ENCODE measurements around the gene LTA4H.

The LTA4H gene

DNA sequence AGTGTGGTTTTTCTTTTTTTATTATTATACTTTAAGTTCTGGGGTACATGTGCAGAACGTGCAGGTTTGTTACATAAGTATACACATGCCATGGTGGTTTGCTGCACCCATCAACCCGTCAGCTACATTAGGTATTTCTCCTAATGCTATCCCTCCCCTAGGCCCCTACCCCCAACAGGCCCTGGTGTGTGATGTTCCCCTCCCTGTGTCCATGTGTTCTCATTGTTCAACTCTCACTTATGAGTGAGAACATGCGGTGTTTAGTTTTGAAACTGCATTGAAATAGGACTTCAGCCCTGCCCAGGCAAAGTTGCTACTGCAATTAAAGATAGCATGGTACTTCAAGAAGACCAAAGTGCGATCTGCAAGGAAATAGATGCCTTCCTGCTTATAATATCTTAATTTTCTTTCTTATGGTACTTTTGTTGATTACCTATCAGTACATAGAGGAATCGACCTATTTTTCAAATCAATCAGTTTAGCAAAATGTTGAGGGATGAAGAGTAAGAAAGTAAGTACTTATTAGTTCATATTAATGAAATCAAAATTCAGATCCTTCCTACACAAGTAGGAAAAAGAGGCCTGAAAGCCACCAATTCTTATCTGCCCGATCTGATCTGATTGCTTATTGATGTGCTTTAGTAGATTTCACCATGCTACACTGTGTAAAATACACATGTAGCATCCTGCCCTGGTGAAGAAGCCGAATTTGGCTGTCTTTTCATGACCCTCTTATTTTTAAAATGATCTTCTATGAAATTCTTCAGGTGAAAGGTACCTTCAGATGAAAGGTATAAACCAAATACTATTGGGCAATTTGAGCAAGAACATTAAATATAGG is 1.6 kb downstream of the LTA4H start:
- DNase-seq = peak in 1 of 2 experiments; percentile 19

DNA sequence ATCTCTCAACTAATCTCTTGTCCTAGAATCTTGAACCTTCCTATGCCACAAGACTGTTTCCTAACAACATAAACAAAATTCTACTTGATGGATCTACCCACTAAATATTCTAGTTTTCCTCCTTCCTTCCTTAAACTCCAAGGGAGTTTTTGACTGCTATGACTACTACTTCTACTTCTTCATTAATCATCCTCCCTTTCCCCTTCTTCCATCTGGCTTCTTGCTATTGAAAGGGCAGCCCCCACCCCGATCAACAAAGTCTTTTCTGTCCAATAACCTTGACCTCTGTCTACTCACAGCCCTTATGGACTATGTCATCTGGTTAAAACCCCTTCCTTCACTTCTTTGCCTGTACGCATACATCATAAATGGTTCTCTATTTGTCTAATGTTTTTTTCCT is 5.6 kb downstream of the LTA4H start:
- DNase-seq = peak; percentile 9 to 19

DNA sequence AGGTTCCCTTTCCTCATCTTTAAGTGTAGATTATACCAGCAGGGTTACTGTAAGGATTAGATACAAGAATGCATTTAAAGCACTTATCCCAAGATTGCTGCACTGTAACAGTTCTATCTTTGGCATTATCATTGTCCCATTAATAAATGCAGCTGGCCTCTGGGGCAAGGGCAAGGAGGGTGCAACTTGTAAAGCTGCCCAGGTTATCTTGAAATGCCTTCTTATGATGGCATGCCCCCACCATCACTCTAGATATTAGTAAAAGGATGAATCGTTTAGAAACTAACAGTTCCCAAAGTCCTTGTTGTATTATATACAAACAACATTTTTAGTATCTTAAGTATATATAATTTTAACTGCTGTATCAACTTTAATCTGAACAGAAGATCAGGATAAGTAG is 6.8 kb downstream of the LTA4H start:
- DNase-seq = no peak

DNA sequence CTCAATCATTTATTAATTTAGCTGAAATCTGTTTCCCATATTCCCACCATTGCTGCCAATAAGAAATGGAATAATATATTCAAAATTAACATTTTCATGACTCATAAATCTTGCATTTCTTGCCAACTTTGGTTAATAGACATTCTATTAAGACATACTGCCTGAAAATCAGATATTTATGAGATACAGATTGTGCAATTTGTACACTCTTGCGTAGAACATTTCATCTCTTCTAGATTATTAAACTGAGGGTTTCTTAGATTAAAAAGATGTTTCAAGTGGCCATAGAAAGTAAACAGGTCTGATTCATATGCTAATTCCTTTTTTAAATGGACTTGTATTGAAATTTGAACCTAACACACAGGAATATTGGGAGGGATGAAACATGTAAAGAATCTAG is 9.1 kb downstream of the LTA4H start:
- no peak for DNase-seq

DNA sequence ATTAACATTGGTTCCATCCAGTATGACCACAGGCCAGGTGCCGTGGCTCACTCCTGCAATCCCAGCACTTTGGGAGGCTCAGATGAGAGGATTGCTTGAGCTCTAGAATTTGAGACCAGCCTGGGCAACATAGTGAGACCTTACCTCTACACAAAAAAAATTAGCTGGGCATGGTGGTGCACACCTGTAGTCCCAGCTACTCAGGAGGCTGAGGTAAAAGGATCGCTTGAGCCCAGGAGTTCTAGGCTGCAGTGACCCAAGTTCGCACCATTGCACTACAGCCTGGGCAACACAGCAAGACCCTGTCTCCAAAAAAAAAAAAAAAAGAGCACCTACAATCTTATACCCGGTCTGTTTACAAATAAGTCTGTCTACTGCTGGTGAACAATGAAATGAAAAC is 9.9 kb downstream of the LTA4H start:
- no peak for DNase-seq

DNA sequence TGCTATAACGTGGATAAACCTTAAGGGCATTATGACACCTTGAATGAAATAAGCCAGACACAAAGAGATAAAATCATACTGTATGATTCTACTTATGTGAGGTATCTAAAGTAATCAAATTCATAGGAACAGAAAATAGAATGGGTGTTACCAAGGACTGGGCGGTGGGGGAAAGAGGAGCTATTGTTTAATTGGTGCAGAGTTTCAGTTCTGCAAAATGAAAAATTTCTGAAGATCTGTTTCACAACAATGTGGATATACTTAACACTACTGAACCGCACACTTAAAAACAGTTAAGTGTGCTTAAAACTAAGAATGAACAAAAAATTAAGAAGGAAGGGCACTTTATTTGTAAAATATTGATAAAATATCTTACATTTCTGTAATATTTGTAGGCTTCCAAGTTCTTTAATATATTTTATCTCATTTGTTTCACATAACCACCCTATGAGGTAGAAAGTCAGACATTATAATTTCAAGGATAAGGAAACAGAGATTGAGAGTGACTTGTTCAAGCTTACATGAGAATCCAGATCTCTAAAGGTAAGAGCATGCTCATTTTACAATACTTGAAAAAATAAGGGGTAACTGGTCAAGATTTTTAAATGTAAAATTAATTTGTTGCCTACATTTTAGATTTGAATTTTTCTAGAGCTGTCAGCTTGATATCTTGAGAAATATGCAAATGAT is 14.9 kb downstream of the LTA4H start:
- no peak for DNase-seq

DNA sequence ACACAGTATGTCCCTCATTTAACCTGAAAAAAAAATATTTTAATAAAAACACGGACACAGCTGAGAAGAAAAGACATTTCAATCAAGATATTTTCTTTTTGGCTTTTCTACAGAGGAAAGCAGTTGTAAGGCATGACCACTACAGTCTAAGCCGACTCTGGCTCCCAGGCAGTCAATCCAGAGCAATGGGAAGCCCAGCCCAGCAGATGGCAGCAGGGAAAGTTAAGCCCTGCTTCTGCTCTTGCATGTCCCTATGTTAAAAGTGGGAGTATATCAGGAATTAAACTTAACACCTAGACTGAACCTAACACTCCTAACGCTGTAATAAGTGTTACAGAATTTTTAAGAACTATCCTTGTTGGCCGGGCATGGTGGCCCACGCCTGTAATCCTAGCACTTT is 19.7 kb downstream of the LTA4H start:
- DNase-seq = peak; percentile 18 to 46

DNA sequence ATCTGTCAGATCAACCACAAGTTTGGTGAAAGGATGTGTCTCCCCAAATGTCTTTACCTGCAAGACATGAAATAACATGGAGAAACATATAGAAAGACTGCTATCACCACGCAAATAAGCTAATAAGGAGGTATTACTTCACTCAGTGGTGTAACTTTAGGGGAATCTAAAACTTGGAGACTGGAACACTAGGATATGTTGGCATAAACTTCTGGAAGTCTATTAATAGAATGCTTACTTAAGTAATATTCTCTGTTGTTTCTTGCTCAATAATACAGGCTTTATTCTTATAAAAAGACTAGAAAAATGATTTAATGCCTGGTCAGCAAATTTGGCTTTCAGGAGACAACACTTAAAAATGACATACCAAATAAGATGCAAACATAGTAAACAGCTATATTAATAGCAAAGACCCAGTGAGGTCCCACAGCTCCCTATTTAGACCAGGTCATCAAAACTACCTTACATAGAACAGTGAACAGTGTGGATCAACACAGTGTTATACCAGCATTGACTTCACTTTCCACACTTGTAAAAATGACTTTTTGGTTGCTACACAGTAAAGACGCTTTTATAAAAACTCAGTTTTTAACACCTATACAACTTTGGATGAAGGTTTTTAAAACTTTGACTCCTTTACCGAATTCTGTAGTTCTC is 20.3 kb downstream of the LTA4H start:
- no peak for DNase-seq

DNA sequence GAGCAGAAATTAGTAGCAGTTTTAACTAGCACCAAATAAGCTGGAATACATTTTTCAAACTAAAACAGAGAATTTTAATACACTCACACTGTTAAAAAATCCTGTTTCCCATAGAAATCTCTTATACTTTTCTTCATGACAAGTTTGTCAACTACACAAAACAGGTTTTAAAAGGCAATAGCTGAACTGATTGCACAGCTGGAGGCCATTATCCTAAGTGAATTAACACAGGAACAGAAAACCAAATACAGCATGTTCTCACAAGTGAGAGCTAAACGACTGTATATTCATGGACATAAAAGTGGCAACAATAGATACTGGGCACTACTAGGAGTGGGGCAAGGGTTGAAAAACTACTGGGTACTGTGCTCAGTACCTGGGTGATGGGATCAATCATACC is 27.7 kb downstream of the LTA4H start:
- DNase-seq = no peak

DNA sequence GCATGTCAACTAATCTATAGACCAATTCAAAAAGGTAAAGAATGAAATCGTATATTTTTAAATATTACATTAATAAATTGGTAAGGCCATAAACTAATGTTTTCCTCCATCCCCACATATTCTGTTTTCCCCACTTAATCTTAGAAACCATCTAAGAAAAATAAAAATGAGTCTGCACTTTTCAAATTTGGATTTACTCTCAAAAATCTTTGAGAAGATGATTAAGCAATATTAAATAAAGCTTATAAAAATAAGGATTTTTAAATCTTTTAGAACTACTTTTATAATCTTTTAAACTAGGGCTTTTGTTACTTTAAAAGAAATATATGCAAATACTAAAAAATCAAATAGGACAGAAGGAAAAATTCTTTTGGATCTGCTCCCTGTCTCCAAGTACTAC is 28.7 kb downstream of the LTA4H start:
- no peak for DNase-seq

DNA sequence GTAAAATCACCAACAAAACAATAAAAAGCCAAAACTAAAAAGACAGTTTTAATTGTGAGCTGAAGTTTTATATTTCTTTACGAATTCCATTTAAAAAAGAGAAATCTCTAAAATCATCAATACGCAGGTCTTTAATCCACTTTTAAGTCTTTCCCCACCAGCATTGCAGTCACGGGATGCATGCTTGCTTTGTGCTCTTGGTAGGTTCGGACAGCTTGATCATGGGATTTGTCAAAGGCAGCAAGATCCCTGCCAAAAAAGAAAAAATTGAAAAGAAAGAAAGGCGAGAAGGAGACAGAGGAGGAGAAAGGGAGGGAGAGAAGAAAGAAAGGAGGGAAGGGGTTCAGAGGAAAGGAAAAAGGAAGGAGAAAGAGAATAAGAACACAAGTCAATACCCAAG is 34.5 kb downstream of the LTA4H start:
- no peak for DNase-seq

DNA sequence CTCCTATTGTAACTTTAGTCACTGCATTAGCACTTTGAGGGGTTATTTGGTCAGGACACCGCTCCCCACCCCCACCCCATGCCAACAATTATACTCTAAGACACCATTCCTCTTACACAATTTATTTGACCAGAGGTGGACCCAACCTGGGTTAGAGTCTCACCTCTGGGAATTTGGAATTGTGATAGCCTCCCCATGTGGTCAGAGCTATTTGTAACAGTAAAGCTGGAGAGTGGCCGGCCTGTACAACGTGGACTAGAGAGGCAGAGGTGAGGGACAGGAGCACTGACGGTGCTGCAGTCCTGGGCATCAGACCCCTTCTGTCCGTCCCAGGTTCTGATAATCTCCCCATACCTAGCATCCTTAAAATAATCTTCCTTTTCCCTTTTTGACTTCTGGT is 35.9 kb downstream of the LTA4H start:
- no peak for DNase-seq

DNA sequence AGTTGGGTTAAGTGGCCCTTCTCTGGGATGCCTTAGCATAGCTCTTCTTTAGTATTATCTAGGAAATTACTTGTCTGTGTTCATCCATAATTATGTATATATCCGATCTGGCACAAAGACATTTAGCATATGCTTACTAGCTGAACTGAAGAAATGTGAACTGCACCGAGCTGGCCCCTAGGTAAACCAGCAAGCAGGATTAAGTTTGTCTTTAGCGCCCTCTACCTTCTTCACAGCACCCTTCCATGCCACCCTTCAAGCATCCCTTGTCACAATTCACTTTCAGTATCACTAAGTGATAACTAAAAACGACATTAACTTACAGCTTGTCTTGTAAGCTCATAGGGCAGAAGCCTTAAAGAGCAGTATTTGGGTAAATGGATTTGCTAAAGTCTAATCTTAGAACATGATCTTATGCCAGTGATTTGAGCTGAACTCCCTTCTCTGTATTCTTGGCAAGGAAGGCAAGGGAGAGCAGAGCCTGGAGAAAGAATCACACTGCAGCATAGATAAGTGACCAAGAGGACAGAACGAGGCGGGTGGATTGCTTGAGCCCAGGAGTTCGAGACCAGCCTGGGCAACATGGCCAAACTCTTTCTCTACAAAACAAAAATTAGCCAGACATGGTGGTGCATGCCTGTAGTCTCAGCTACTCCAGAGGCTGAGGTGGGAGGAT is 36.6 kb downstream of the LTA4H start:
- peak; percentile 90 for DNase-seq

DNA sequence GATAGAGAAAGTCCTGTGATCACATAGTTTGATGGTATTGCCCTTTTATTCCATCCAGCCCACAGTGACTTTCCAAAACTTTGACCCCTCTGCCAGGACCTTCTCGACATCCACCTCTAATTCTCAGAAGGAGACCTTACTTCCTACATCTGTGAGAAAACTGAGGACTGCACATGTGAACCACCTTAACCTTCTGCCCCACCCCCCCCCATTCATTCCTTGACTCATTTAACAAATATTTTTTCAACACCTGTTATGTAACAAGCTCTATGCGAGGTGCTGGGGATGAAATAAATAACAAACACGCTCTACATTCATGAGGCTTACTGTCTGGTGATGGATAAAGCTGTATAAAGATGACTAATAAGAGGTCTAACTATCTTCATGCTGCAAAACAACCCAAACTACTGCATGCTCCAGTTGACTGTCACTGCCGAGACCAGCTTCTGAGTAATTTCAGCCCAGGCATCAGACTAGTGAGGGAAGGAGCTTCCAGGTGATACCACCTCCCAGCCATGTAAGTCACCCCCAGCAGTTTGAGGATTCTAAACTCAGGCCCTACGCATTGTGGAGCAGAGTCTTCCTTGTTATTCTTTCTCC is 37.4 kb downstream of the LTA4H start:
- no peak for DNase-seq

DNA sequence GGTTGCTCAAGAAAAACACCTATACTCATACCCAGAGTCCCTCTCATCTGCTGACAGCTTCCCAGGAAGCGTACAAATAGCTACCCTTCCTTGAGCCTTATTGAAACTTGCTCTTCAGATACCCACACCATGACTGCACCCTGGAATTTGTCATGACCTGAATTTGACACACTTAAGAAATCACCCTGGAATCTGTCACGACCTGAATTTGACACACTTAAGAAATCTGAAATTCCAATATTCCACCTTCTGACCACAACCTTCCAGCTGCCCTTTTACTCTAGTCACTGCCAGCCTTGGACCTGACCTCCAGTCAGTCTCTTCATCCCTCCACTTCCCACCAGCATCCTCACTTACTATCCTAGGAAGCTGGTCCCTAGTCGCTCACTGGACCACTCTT is 38.1 kb downstream of the LTA4H start:
- no peak for DNase-seq

DNA sequence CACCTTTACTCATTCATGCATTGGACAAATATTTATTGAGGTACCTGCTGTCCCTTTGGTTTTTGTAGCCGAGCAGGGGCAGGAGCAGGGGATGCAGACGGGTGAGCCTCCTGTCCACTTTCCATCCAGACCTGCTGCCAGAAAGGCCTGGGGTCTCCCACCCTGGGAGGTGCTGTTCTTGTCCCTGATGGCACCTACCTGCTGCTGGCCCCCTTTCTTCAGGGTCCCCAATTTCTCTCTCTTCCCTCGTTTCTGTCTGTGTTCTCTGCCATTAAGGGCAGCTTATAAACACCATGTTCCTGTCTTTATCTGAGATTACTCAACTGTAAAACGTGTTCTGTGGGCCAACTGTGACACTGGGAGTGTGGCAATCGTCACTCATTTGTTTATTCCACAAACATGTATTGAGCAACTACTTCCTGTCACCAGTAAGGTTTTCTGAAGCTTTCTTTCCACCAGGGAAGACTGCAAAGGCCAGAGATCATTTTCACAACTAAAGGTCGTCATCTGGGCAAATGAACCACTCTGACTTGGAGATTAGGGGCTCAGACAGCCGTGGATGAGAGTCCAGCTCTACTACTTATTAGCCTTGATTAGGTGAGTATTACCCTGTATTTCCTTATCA is 39.2 kb downstream of the LTA4H start, which contains the start of gene HAL:
Gene HAL, minus strand, starts transcription at position 311 of the 625 bp plus-strand sequence. CDS start 434 bp downstream, outside the sequence.
- DNase-seq = no peak

DNA sequence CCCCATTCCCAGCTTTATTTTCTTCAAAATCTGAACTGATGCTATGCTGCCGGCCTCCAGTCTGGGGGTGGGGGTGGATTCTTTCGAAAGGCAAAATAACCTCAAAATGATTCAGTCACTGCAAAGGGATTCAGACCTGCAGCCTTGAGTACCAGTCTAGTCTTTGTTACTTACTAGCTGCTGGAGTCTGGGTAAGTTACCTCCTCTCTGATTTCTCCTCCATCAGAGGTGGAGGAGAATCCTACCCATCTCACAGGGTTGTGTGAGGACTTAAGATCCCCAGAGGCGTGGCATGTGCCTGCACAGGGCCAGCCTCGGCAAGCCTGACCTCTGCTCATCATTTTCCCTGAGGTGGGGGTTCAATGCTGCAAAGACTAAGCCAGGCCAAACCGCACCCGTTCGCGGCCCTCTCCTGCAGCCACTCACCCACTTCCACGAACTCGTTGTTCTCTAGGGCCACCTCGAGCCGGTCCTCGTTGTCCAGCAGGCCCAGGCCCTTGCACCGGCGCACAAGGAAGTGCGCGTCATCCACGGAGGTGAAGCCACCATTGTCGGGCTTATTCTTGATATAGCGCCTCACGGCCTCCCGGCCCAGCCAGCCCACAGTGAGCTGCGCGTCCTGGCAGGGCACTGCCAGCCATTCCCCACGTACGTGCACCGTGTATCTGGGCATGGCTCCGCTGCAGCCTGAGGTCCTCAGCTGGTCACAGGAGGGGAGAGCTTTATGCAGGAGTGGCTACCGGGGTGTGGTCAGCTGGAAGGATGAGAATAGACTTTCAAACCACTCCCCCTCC is 40.0 kb downstream of the LTA4H start:
- DNase-seq = no peak

DNA sequence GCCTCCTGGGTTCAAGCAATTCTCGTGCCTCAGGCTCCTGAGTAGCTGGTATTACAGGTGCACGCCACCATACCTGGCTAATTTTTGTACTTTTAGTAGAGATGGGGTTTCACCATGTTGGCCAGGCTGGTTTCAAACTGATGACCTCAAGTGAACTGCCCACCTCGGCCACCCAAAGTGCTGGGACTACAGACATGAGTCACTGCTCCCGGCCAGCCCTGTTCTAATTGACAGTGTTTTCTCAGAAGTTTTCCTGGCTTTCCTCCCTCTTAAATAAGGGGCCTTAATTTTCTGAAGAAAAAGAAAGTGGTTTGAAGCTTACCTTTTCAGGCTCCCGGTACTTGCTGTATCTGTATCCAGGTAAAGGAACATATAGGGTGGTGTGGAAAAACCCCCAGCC is 40.9 kb downstream of the LTA4H start:
- DNase-seq = no peak

DNA sequence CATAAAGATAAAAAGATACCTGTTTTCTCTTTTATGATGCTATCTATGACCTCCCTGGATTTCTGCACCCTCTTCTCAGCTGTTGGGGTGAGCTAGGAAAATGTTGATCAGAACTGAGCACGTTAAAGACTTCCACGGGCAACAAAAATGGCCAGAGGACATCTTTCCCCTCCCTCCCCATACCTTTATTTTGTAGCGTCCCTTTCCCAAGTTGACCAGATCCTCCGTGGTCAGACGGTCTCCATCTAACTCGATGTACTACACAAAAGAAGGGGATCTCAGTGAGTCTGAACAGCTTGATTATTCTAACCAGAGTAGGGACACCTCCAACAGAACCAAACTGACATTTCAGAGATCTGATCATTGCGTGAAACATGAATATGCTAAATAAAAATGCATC is 41.5 kb downstream of the LTA4H start:
- DNase-seq = no peak

DNA sequence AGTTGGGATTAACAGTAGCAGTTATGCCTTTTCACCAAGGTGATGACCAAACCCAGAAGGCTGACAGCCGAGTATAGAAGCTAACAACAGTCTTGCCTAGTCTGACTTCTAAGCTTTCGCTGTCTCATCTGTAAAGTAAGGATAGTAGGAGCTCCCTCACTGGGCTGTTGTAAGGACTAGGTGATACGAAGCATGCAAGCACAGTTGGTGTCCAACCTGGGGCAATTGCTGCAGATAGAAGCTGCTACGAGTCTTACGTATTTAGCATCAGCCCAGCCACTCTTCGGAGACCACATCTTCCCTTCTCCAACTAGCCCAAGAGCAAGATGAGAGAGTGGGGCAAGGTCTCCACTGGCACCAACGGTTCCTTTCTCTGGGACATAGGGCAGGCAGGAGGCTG is 45.3 kb downstream of the LTA4H start:
- no peak for DNase-seq

DNA sequence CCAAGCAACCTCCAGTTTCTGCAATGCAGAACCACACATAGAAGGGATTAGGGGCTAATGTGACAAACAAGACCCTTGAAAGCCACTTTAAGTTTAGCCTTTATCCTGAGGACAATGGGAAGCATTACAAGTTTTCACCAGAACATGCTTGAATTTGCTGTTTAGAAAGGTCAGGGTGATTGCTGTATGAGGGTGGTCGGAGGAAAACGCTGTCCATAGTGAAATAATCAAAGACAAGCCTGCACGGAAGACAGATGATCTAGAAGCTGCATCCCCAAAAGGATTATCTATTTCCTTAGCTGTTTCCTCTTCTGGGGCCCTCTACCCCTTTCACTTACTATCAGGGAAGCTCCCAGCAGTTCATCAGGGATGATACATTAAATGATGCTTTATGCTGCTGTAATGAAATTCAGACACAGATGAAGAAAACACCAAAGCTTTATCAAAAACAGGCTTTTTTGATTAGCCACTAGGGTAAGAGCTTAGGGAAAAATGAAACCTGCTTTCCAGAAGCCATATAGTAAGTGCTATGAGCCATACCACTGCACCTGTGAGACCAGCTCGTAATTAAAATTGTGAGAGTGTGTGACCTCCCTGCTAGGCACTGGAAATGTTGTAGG is 45.8 kb downstream of the LTA4H start:
- DNase-seq = no peak

All from Kasumi-1 (cell line).